Measurements from ENCODE around the gene IL1RL2.

Gene IL1RL2

DNA sequence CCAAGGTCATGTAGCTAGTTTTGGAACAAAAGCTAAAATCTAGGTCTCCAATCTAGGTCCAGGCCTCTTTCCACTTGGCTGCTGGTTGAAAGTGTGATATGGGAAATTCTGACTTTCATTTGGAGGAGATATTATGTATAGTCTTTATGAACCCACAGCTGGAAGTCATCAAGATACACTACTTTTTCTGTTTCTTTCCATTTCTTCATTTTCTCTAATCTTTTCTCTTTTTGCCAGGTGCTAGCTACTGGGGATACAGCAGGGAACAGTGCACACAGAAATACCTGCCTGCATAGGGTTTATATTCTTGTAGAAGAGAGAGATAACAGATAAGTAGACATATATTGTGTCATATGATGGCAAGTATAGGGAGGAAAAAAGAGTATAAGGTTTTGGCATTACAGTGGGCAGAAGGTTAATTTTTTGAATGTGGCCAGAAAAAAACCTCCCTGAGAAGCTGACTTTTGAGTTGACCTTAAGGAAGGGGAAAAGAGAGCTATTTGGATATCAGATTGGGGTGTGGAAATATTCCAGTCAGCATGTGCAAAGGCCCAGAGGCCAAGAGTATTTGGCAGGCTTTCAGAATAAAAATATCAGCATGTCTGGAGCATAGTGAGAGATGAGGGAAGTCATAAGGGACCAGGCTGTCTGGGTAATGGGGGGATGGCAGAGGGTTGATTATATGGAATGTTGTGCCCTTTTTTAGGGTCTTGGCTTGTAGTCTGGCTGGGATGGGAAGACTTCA lies 28.6 kb upstream of the IL1RL2 start:
- DNase-seq (ENCODE audit: low read depth) = no peak

DNA sequence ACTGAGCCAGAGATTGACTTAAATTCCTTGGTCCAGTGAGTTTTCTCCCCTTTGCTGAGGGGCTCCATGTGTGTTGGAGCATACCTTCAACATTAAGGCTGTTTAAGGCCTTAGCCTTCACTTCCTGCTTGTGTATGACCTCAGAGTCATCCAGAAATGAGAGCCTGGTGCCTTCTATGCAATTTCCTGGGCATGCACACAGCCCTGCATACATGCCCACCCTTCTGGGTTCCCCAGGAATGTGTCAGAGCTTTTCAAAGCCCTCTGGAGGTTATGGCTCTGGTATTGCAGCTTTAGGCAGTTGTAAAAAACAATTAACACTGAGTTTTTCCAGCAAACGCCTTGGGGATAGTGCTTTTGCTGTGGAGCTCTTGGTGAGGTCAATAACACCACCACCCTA lies 27.5 kb upstream of the IL1RL2 start:
- DNase-seq (ENCODE audit: low read depth) = no peak

- DNase-seq (ENCODE audit: low read depth) = no peak
Observed at GRCh38 chr2:102166189-102166845, 20.5 kb upstream of the IL1RL2 start.

DNA sequence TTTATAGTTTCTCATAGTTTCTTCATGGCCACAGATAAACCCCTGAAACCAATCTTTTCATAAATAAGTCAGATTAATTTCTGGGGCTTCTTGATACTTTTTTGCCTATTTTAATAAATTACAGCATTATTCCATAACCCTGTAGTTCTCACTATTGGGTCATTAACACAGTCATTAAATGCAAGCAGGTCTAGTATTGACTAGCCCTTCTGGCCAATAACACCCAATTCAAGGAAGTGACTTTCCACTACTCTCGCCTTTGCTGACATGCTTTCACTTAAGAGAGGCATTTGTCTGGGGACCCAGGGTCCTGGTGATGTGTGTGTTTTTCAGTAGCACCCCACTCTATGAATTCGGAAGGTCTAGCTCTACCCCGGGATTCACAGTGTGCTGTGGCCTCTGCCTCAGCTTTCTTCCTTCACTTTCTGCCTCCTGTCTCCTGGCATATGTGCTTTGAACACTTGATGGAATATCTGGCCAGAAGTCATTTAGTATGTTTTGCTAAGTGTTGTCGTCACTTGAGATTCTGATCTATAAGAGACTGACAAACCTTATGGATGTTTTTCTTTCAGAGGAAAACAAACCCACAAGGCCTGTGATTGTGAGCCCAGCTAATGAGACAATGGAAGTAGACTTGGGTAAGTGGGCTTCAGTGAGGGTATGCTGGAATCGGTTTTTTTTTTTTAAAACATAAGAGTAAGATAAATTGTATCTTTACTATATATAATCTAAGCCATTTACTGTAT lies 18.6 kb upstream of the IL1RL2 start:
- DNase-seq (ENCODE audit: low read depth) = no peak

DNA sequence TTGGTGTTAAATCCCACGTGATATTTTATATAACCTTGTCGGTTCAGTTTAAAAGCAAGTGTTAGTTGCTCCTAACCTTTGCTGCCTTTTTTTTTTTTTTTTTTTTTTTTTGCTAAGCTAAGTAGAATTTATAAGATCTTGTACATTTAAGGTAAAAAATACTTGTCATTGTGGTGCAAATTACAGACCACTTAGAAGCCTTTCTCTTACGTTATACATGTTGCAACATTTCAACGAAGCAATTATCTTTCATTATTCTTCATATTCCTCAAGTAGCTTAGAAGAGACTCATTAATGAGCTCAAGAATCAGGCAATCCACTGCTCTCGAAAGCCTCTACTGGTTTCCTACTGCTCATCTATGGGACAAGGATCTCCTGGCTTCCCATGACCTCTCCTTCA lies 14.9 kb upstream of the IL1RL2 start:
- no peak for DNase-seq (ENCODE audit: low read depth)

DNA sequence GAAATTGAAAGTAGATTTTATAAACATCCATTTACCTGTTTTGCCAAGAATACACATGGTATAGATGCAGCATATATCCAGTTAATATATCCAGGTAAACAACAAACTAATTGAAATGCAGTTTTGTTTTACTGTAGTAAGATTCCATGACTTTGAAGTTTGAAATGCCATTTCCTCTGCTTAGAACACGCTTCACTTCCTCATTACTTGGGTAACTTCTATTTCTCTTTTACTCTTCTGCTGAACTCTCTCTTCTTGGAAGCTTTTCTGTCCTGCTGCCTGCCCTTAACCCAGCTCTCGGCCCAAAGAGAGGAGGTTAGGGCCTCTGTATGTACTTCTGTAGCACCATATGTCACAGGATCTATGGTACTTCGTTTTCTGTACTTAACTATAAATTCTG lies 14.1 kb upstream of the IL1RL2 start:
- no peak for DNase-seq (ENCODE audit: low read depth)

GRCh38 chr2:102176172-102176571 lies 10.7 kb upstream of the IL1RL2 start:
- DNase-seq (ENCODE audit: low read depth) = no peak

DNA sequence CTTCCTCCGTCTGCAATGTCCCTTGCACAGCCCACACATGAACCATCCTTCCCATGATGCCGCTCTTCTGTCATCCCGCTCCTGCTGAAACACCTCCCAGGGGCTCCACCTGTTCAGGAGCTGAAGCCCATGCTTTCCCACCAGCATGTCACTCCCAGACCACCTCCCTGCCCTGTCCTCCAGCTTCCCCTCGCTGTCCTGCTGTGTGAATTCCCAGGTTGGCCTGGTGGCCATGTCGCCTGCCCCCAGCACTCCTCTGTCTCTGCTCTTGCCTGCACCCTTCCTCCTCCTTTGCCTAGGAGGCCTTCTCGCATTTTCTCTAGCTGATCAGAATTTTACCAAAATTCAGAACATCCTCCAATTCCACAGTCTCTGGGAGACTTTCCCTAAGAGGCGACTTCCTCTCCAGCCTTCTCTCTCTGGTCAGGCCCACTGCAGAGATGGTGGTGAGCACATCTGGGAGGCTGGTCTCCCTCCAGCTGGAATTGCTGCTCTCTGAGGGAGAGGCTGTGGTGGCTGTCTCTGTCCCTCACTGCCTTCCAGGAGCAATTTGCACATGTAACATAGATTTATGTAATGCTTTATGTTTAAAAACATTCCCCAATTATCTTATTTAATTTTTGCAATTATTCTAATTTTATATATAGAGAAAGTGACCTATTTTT lies 8.9 kb upstream of the IL1RL2 start:
- DNase-seq (ENCODE audit: low read depth) = no peak

DNA sequence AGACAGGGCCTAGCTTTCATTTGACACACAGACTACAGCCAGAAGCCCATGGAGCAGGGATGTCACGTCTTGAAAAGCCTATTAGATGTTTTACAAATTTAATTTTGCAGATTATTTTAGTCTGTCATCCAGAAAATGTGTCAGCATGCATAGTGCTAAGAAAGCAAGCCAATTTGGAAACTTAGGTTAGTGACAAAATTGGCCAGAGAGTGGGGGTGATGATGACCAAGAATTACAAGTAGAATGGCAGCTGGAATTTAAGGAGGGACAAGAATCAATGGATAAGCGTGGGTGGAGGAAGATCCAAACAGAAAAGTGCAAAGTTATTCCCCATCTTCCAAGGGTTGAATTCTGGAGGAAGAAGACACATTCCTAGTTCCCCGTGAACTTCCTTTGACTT lies 7.8 kb upstream of the IL1RL2 start:
- DNase-seq (ENCODE audit: low read depth) = no peak

GRCh38 chr2:102179788-102180686 lies 6.8 kb upstream of the IL1RL2 start:
- no peak for DNase-seq (ENCODE audit: low read depth)

DNA sequence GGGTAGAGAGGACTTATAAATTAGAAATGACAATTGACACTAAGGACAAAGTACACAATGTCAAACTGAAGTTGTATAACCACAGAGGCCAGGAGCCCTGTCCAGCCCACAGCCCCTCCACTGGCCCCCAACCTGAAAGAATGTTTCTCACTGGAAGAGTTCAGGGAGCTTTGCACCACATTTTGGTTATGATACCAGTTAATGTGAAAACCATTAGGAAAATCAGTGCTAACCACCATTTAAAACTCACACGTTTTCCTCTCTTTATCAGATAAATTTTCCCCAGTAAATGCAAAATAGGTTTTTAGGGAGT lies 6.2 kb upstream of the IL1RL2 start:
- DNase-seq (ENCODE audit: low read depth) = no peak

DNA sequence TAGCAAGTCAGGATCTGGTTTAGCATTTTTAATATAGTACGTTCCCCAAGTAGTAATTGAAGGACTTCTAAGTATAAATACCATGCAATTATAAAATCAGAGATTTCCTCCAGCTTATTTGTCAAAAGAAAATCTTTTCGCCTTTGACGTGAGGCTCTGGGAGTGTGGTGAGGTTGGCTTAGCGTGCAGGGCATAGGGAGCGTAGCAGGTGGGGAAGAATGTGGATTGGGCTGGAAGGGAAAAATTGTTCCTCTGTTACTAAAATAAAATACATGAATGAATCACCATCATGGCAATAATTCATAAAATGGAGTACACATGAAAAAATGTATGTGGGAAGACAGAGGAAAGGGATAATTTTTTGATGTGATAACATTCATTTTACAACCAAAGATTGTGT lies 5.4 kb upstream of the IL1RL2 start:
- DNase-seq (ENCODE audit: low read depth) = no peak

- DNase-seq (ENCODE audit: low read depth) = no peak
Observed at GRCh38 chr2:102181919-102182635, 4.7 kb upstream of the IL1RL2 start.

DNA sequence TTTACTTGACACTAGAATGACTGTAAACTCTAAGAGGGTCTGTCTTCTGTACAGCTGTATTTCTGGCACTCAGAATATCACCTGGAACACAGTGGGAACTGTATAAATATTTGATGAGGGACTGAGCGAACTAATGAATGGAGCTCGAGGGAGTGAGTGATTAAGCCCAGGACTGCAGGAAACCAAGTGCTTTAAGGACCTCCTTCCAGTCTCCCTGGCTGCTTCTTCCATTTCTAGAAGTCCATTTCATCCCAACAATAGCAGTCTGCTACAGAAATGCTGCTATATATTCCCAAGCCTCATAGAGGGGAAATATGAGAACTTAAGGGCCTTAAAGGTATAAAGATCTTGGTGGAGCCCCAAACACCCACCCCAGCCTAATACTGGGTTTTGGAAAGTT lies 2.8 kb upstream of the IL1RL2 start:
- DNase-seq (ENCODE audit: low read depth) = no peak

DNA sequence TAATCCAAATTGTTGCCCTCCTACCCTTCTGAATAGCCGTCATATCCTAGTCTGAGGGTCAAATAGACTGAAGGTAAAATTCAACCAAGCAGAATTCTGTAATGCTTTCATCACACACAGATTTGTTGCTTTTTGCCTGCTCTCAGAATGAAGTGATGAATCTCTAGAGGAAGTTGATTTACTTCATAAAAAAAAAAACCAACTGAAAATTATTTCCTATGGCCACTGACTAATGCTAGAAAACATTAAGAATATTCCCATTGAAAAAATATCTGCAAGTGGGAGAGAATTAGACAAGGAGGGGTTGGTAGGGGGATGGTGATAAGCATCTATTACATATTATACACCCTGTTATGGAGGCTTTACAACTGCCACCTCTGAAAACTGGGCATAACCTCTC lies 2.3 kb upstream of the IL1RL2 start:
- no peak for DNase-seq (ENCODE audit: low read depth)

- no peak for DNase-seq (ENCODE audit: low read depth)
Observed at GRCh38 chr2:102185347-102185746, 1.5 kb upstream of the IL1RL2 start.

- DNase-seq (ENCODE audit: low read depth) = peak; percentile 29
Observed at GRCh38 chr2:102187496-102188150, 800 bp downstream of the IL1RL2 start.

GRCh38 chr2:102190430-102191107 lies 3.7 kb downstream of the IL1RL2 start:
- no peak for DNase-seq (ENCODE audit: low read depth)

GRCh38 chr2:102191501-102191900 lies 4.7 kb downstream of the IL1RL2 start:
- no peak for DNase-seq (ENCODE audit: low read depth)

- DNase-seq (ENCODE audit: low read depth) = no peak
Observed at GRCh38 chr2:102193074-102193473, 6.3 kb downstream of the IL1RL2 start.
